ENCODE data around the gene HOMER1. TPM values are rescaled to one million over a fixed set of nuclear protein-coding genes. Genes with fewer than 3 reads are reported as not detected.

Gene HOMER1
- total and polyA plus RNA-seq, 2 of the 13 experiments (the other 11 are each of a cell fraction or from before 2014, with no cell fraction given): 5.3 to 24.8 TPM

DNA sequence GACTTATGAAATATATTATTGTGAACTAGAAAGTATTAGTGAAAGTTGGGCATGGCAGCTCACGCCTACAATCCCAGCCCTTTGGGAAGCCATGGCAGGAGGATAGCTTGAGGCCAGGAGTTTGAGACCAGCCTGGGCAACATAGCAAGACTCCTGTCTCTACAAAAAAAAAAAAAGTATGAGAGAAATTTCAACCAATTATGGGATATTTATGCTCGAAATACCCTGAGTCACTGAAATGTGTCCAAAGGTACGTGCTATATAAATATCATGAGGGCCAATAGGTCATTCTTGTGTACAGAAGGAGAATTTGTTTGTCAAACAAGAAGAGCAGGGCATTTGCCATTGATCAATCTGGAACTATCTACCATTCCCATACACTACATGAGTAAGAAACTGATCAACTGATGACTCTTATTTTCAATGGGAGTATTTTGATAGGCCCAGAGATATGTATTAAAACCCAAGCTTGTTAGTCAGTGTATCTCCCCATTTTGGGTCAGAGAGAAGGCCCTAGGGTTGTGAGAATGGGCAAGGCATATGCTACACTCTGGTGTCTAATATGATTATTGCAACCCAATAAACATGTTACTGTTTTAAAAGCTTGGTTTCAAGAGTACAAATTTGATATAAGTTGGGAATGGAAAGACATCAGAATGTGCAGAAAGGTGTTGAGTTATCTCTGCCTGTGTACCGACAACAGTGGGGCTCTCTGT is 21.7 kb upstream of the HOMER1 start (continued):
- TF ChIP-seq, protein P1, sequence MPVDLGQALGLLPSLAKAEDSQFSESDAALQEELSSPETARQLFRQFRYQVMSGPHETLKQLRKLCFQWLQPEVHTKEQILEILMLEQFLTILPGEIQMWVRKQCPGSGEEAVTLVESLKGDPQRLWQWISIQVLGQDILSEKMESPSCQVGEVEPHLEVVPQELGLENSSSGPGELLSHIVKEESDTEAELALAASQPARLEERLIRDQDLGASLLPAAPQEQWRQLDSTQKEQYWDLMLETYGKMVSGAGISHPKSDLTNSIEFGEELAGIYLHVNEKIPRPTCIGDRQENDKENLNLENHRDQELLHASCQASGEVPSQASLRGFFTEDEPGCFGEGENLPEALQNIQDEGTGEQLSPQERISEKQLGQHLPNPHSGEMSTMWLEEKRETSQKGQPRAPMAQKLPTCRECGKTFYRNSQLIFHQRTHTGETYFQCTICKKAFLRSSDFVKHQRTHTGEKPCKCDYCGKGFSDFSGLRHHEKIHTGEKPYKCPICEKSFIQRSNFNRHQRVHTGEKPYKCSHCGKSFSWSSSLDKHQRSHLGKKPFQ (CRISPR knock-in tag; IDR thresholded peaks at IDR 0.05; ENCODE audit: insufficient replicate concordance): no peak
- TF ChIP-seq, protein P2, sequence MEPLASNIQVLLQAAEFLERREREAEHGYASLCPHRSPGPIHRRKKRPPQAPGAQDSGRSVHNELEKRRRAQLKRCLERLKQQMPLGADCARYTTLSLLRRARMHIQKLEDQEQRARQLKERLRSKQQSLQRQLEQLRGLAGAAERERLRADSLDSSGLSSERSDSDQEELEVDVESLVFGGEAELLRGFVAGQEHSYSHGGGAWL (CRISPR knock-in tag; IDR thresholded peaks at IDR 0.05): no peak
- TF ChIP-seq, protein P3, sequence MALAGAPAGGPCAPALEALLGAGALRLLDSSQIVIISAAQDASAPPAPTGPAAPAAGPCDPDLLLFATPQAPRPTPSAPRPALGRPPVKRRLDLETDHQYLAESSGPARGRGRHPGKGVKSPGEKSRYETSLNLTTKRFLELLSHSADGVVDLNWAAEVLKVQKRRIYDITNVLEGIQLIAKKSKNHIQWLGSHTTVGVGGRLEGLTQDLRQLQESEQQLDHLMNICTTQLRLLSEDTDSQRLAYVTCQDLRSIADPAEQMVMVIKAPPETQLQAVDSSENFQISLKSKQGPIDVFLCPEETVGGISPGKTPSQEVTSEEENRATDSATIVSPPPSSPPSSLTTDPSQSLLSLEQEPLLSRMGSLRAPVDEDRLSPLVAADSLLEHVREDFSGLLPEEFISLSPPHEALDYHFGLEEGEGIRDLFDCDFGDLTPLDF (CRISPR knock-in tag; IDR thresholded peaks at IDR 0.05): no peak
- TF ChIP-seq NFIB (CRISPR knock-in tag; IDR thresholded peaks at IDR 0.05; ENCODE audit: borderline replicate concordance) (no peak), ZNF83 (CRISPR knock-in tag; IDR thresholded peaks at IDR 0.05; ENCODE audit: borderline replicate concordance) (no peak), SMAD9 (CRISPR knock-in tag; IDR thresholded peaks at IDR 0.05) (no peak), ZNF383 (CRISPR knock-in tag; IDR thresholded peaks at IDR 0.05; ENCODE audit: borderline replicate concordance) (no peak), SNAPC2 (CRISPR knock-in tag; IDR thresholded peaks at IDR 0.05) (no peak), PAF1 (CRISPR knock-in tag; IDR thresholded peaks at IDR 0.05) (no peak)
- TF ChIP-seq, protein P4, sequence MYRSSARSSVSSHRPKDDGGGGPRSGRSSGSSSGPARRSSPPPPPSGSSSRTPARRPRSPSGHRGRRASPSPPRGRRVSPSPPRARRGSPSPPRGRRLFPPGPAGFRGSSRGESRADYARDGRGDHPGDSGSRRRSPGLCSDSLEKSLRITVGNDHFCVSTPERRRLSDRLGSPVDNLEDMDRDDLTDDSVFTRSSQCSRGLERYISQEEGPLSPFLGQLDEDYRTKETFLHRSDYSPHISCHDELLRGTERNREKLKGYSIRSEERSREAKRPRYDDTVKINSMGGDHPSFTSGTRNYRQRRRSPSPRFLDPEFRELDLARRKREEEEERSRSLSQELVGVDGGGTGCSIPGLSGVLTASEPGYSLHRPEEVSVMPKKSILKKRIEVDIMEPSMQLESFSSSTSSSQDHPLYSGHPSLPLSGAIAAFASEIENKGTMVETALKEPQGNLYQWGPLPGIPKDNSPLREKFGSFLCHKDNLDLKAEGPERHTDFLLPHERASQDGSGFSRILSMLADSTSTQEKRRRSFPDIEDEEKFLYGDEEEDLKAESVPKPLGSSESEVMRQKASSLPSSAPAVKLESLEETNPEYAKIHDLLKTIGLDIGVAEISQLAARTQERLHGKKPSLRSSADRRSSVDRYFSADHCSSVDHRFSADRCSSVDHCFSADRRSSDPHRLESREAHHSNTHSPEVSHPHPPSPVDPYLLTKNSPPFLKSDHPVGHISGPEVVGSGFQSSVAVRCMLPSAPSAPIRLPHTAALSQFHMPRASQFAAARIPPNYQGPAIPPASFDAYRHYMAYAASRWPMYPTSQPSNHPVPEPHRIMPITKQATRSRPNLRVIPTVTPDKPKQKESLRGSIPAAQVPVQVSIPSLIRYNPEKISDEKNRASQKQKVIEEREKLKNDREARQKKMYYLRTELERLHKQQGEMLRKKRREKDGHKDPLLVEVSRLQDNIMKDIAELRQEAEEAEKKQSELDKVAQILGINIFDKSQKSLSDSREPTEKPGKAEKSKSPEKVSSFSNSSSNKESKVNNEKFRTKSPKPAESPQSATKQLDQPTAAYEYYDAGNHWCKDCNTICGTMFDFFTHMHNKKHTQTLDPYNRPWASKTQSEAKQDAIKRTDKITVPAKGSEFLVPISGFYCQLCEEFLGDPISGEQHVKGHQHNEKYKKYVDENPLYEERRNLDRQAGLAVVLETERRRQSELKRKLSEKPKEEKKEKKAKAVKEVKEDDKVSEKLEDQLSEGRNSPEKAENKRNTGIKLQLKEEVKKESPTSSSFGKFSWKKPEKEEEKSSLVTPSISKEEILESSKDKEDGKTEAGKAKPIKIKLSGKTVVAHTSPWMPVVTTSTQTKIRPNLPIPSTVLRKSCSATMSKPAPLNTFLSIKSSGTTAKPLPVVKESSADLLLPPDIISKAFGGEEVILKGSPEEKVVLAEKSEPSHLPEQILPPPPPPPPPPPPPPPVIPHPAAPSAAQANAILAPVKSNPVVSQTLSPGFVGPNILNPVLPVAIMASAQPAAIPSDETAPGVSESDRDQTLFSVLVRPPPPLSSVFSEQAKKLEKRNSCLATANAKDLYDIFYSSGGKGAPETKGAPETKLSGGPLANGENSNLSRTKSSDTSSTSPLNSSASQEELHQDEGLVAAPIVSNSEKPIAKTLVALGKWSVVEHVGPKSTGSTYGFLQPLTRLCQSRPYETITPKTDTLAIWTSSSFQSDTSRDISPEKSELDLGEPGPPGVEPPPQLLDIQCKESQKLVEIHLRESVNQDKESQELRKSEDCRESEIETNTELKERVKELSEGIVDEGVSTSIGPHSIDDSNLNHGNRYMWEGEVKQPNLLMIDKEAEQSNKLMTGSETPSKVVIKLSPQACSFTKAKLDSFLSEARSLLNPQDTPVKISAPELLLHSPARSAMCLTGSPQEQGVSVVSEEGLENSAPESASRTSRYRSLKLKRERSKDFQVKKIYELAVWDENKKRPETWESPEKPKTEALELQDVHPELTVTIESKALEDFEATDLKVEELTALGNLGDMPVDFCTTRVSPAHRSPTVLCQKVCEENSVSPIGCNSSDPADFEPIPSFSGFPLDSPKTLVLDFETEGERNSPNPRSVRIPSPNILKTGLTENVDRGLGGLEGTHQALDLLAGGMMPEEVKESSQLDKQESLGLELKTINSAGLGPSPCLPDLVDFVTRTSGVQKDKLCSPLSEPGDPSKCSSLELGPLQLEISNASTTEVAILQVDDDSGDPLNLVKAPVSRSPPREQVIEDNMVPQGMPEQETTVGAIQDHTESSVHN (CRISPR knock-in tag; IDR thresholded peaks at IDR 0.05): no peak
- TF ChIP-seq, protein P5, sequence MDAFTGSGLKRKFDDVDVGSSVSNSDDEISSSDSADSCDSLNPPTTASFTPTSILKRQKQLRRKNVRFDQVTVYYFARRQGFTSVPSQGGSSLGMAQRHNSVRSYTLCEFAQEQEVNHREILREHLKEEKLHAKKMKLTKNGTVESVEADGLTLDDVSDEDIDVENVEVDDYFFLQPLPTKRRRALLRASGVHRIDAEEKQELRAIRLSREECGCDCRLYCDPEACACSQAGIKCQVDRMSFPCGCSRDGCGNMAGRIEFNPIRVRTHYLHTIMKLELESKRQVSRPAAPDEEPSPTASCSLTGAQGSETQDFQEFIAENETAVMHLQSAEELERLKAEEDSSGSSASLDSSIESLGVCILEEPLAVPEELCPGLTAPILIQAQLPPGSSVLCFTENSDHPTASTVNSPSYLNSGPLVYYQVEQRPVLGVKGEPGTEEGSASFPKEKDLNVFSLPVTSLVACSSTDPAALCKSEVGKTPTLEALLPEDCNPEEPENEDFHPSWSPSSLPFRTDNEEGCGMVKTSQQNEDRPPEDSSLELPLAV (CRISPR knock-in tag; conservative IDR thresholded peaks at IDR 0.05; ENCODE audit: low read depth): no peak
